RPMI7951 (cell line): ENCODE results near the gene PURB. TPM values are rescaled to one million over a fixed set of nuclear protein-coding genes. Genes with fewer than 3 reads are reported as not detected.
"Not testable (repeated sequence)": the region's sequence is repeated elsewhere in the genome, so short reads cannot be mapped to it uniquely, and the experiment has no call there.

ENCODE experiments used
- DNase-seq: peaks from one replicate; pipeline ENCODE4 v3.0.0-alpha.2; 2012; ENCODE audit warnings: low read depth
- total RNA-seq: library from RNA; depleted of rRNA; stranded (reverse); fragments of >200 nt; shearing (Covaris generic); gene quantifications from 2 replicates; pipeline ENCODE4 v1.2.3, GENCODE V29; 2014

The PURB gene
- total RNA-seq, 1 experiment from 2014 or later = 28.2 TPM

DNA sequence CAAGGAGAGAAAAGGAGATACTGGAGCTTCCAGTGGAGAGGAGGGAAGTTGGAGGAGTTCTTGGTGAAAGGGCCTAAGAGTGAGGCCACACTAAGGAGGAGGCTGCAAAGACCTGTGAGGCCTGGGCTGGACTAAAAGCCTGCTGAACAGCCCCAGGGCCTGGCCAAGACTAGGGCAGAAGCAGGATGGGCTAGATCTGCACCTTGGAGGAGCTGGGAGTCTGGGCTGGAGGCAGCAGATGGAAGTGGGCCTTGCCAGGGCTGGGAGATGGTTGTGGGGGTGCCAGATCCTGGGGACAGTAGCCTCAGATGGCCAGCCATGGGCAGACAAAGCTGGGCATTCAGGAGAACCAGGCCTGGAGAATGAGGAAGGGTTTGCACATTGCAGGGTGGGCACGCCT is 6.5 kb upstream of the PURB start:
- no peak for DNase-seq

DNA sequence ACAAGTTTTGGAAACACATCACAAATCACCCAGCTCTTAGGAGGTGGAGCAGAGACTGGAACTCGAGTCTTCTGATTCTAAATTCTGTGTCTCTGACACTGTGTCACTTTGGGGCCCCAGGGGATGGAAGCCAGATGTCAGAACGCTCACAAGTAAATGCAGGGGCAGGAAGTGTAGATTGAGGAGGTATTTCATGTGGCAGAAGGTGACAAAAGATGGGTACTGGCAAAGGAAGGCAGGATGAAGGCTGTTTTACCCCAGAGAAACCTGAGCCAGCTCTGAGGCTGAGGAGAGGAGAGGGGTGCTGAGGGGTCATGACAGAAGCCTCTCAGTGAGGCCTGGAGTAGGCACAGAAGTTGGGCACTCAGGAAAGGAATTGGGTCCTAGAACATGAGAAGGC is 6.0 kb upstream of the PURB start:
- no peak for DNase-seq

DNA sequence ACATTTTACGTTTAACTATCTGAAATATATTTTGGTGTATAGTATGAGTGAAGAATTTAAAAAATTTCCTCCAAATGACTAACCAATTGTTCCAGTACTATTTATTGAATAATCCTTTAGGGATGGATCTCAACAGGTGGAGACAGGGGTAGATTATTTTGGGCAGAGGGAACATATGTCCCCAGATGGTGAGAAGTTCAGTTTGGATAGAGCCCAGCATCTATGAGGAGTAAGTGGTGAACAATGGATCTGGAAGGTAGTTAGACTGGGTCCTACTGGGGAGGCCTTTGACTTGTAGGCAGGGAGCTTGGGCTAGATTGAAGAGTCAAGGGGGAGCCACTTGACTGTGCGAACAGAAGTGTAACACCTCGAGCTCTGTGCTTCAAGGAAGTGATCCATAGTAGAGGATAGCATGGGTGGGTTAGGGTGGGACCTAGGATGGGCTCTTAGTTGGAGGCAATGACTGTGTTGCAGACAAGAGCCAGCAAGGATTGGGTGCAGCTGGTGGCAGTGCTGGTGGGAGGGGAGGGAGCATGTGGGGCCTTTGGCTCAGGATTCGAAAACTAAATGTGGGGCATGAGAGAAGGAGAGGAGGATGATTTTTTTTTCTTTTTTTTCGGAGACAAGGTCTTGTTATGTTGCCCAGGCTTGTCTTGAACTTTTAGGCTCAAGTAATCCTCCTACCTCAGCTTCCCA is 3.9 kb upstream of the PURB start:
- no peak for DNase-seq

DNA sequence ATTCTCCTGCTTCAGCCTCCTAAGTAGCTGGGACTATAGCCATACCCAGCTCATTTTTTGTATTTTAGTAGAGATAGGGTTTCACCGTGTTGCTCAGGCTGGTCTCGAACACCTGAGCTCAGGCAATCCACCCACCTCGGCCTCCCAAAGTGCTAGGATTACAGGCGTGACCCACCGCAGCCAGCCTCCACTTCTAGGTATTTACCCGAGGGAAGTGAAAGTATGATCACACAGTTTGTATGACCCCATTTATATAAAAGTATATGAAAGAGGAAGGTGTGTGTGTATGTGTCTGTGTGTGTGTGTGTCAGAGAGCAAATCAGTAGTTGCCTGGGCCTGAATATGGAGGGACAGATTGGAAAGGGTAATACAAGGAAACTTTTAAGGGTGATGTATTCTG is 2.0 kb upstream of the PURB start:
- DNase-seq = no peak

DNA sequence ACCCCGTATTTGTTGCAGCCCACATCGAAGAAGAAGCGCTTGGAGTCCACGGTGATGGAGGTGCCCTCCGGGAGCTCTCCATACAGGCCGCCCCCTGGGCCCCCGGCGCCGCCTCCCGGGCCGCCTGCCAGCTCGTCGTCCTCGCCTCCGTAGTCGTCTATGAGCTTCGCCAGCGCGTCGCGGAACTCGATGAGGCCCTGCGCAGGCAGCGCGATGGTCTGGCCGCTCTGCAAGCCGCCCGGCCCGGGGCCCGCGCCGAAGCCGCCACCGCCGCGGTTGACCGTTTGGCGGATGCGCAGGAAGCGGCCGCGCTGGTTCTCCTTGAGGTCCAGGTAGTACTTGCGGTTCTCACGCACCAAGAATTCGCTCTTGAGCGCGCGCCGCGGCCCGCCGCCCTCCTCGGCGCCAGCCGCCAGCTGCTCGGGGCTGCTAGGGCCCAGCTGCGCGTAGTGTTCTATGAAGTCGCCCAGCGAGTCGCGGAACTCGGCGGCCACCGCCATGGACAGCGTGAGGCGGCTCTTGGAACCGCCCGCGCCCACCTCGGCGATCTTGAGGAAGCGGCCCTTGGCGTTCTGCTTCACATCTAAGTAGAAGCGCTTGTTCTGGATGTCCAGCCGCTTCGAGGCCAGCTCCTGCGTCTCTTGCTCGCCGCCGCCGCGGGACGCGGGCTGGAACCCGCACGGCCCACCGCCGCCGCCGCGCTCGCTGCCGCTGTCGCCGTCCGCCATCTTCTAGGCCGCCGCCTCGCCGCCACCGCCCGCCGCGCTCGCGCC is 523 bp downstream of the PURB start:
- DNase-seq = peak; percentile 79

DNA sequence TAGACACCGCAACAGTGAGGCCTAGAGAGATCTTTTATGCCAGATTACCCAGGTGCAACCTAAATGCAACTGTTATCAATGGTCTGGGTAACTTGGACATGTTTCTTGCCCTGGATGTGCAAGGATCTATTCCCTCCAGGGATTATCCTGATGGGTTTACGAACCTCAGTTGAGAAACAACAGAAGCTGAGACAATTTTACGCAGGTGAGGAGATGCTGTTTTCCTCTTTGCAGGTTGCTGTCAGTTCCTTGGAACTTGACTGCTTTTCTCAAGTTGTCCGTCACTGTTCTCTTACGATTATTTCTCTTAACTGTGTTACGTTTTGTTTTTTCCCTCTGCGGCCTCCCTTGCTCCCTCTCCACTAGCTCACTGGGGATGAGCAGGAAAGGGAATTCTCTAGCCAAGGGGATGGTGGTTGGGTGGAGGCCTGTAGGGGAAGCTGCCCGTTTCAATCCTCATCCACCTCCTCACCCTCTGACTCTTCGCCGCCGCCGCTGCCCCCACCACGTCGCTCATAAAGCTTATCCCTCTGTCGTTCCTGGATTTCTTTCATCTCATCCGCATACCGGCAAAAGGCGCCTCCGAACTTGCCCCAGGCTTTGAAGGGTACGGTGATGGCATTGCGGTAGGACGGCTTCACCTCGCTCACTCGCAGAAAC is 1.2 kb downstream of the PURB start:
- no peak for DNase-seq

DNA sequence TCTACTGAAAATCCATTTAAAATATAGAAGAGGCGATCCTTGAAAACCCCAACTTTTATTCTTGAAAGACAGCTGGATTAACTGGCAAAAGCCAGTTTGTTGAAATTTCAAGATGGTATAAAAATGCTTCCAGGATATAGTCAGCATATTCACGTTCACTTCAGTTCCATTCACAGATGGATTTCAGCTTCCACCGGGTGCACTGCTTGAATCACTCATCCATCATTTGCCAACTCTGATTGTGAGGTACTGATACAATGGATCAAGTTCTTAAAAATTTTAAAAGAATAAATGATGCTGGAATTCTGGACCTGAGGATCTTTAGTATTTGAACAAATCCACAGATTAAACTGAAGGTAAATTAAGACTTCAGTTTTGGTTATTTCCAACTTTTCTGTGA is 2.4 kb downstream of the PURB start:
- DNase-seq = peak; percentile 22

DNA sequence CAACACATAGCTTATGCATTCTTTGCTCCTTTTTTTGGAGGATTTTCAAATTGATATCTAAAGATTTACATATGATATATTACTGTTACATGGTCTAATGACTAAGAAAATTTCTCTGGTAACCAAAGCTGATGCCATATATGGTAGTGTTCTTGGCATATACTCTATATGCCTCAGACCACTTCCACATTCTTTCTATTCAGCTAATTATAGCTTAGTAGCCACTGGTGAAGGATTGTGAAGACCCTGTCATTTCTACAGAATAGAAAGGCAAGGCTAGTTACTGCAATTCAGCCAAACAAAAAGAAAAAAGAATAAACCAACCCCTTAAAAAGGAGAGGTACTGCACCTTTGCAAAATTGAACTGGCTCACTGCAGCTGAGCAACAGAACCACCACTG is 3.7 kb downstream of the PURB start:
- peak; percentile 84 for DNase-seq

DNA sequence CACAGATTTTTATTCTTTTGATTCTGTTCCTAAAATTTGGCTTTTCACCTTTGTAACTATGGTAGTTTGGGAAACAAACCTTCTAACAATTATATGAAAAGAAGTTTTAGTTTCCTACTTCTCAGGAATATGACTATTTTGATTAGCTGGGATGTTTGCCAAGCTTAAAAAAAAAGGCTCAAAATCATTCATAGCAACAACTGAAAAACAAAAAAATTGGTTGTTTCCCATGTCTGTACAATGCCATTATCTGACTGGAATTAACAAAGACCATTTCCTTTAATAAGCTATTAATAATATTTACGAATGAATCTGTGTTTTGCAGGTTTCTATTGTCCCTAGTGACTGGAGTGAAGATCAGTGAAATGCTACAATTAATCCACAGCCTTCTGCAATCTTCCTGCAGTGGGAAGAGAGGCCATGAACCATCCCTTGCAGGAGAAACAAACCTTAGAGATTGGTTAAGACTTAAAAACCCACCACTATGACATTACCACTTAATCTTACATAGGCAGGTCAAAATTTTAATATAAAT is 4.2 kb downstream of the PURB start:
- no peak for DNase-seq

DNA sequence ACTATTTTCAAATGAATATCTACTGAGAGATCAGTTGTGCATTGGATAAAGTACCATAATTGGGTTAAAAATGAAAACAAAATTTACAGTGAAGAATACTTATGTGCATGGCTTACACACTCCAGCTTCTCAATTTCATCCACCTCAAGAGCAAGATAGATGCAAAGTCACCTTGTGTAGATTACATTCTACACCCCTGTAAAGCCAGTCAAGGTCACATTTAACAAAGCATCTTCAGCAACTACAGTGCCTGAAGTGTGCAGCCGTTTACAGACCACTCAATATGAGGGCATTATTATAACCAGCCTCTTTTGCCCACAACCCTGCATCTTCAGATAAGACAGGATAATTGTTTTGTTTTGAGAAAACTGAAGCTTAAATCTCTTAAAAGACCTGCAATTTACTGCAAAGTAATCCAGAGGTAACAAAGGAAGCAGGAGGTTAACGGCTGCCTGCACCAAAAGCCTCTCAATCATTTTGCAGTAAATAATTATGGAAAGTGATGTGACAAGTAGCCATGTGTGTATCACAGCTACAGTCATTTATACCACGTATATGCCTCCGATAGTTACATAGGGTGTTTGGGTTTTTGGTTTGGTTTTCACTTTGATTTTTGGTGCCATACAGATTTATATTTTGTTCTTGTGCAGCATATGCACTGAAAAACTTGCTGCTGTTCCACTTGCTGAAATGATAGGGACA is 4.9 kb downstream of the PURB start:
- no peak for DNase-seq

DNA sequence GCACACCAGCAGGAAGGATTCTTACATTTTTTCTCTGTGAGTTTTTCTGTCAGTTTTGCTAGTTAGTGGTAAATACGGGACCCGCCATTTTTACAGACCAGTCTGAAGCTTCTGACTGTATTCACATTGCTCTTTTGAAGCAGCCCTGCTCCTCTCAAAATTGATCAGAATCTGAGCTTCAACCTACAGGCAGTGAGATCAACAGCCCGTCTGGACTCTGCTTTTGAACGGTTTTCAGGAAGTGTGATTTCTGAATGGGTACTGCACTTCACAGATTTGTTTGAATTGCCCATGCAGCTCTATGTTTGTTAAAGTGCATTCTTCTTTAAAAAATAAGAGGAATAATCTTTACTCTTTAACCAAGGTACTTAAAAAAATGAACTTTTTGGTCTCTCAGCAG is 8.9 kb downstream of the PURB start:
- DNase-seq = no peak

DNA sequence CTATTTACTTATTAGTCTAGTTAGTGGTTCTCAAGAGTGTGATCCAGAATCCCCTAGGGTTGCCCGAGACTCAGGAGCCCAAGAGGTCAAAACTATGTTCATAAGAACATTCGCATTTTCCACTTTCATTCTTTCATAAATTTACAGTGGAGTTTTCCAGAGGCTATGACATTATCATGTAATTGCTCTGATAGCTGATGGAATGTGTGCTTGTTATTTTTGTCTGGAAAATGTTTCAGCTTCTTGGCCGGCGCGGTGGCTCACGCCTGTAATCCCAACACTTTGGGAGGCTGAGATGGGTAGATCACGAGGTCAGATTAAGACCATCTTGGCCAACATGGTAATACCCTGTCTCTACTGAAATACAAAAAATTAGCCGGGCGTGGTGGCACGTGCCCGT is 10.1 kb downstream of the PURB start:
- DNase-seq = no peak

DNA sequence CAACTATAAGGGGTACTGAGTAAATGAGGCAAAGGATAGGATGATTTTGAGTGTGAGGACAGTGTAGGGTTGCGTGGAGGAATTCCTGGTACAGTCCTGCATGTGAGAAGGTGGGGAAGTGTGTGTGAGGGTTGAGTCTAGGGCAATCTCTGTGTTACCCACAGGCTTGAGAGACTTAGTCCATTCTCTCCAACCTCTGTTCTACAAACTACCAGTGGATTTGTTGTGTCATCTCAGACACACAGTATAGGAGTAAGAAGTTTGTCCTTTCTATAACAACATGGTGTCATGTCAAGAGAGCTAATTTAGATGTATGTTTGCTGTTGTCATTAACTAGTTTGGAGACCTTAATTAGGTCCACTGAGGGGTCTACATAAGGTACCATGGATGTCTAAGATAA is 12.5 kb downstream of the PURB start:
- DNase-seq = no peak

DNA sequence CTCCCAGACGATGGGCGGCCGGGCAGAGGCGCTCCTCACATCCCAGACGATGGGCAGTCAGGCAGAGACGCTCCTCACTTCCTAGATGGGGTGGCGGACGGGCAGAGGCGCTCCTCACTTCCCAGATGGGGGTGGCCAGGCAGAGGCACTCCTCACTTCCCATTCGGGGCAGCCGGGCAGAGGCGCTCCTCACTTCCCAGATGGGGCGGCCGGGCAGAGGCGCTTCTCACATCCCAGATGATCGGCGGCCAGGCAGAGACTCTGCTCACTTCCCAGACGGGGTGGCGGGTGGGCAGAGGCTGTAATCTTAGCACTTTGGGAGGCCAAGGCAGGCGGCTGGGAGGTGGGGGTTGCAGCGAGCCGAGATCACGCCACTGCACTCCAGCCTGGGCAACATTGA is 13.4 kb downstream of the PURB start:
- DNase-seq = not testable (repeated sequence)

DNA sequence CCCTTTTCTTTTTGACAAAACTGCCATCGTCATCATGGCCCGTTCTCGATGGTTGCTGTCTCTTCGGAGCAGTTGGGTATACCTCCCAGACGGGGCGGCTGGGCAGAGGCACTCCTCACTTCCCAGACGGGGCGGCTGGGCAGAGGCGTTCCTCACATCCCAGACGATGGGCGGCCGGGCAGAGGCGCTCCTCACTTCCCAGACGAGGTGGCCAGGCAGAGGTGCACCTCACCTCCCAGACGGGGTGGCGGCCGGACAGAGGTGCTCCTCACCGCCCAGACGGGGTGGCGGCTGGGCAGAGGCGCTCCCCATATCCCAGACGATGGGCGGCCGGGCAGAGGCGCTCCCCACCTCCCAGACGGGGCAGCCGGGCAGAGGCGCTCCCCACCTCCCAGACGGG is 14.6 kb downstream of the PURB start:
- DNase-seq = not testable (repeated sequence)

DNA sequence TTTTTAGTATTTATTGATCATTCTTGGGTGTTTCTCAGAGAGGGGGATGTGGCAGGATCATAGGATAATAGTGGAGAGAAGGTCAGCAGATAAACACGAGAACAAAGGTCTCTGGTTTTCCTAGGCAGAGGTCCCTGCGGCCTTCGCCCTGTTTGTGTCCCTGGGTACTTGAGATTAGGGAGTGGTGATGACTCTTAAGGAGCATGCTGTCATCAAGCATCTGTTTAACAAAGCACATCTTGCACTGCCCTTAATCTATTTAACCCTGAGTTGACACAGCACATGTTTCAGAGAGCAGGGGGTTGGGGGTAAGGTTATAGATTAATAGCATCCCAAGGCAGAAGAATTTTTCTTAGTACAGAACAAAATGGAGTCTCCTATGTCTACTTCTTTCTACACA is 15.0 kb downstream of the PURB start:
- not testable (repeated sequence) for DNase-seq

DNA sequence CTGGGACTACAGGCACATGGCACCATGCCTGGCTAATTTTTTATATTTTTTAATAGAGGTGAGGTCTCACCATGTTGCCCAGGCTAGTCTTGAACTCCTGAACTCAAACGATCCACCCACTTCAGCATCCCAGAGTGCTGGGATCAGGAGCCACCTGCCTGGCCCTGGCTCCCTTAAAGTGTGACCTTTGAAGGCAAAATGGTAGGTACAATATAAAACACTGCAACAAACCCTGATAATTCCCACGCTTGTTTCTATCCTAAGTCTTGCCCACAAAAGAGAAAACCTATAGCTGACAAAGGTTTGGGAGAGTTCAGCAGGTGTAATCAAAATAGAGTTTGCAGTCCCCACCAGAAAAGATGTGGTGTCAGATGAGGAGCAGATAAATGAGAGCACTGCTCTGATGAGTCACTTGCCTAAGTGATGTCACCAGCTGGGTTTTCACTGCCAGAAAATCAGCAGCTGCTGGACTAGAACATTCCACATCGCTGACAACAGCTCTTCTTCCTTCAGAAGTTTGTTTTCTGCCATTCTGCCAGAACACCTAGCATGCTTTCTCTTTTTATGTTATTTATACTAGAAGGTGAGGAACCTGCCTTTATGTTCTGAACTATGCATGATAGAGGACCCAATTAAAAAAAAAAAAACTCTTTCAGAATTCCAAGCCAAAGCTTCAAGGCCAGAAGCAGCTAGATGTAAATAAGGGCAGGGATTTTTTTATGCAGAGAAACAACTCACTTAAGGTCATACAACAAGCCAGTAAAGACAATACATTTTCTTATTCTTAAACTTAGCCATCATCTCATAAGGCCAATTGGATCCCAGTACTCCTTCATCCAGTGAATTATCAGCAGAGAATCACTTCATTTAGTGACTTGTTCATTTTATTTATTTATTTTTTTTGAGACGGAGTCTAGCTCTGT is 18.0 kb downstream of the PURB start:
- DNase-seq = peak; percentile 88

DNA sequence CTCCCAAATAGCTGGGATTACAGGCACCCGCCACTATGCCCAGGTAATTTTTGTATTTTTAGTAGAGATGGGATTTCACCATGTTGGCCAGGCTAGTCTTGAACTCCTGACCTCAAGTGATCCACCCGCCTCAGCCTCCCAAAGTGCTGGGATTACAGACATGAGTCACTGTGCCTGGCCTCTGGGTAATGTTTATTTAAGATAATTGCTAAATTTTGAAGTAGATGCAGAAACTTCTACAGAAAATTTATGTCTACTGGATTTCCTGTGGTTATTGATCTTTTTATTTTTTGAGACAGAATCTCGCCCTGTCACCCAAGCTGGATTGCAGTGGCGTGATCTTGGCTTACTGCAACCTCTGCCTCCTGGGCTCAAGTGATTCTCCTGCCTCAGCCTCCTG is 23.4 kb downstream of the PURB start:
- not testable (repeated sequence) for DNase-seq

DNA sequence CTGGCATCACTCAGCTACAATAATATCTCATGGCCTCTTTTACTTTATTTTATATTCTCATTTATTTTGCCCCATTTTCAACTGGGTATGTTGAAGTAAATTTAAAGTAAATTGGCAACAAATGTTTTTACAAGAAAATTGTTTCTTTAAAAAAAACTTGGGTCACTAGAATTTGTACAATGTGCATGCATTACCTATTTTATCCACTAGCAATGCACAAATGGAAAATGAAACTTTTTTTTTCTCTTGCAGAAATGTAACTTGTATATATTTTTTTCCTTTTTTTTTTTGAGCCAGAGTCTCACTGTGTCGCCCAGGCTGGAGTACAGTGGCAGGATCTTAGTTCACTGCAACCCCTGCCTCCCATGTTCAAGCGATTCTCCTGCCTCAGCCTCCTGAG is 27.2 kb downstream of the PURB start:
- no peak for DNase-seq

DNA sequence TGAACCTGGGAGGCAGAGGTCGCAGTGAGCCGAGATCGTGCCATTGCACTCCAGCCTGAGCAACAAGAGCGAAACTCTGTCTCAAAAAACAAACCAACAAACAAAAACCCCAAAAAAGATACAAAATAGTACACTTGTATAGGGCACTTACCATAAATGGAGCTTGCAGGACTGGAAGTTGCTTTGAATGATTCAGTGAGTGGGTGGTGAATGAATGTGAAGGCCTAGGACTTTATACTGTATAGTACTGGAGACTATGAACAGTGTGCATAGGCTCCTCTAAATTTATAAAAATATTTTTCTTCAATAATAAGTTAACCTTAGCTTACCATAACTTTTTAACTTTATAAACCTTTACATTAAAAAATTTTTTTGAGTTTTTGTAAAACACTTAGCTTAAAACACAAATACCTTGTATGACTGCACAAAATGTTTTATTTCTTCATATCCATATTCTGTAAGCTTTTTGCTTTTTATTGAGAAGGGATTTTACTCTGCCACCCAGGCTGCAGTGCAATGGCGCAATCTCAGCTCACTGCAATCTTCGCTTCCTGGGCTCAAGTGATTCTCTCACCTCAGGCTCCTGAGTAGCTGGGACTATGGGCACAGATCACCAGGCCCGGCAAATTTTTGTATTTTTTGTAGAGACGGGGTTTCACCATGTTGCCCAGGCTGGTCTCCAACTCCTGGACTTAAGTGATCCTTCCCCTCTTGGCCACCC is 30.5 kb downstream of the PURB start:
- no peak for DNase-seq
